ENCODE results near the gene ZCCHC3.
A peak's percentile ranks its signal among the peaks of the same experiment; 100 is the strongest.

ZCCHC3 gene

GRCh38 chr20:294602-295001 lies 2.8 kb upstream of the ZCCHC3 start:
- H3K27me3 ChIP-seq: no peaks in the 10 kb centered on the region
- H3K4me2 ChIP-seq: peak overlapping the region in 2 of 11 experiments; percentile 4 to 8; a peak in 1 of 22 replicates
- H3K9me3 ChIP-seq (replicated peaks in 1 of 11): peaks cover 0 to 4% (median 0%) of the 10 kb centered on the region in 11 experiments; a peak in 5 of 22 replicates
- TF ChIP-seq Cebpa-rat (IDR thresholded peaks at IDR 0.05): no peak
- peaks cover 0 to 6% (median 5%) of the 10 kb centered on the region in 11 experiments; a peak in 13 of 22 replicates for H3K36me3 ChIP-seq
- no peak overlapping the region for H3K27ac ChIP-seq
- H3K4me1 ChIP-seq: peaks cover 38 to 50% (median 46%) of the 10 kb centered on the region in 10 experiments
- peaks cover 6 to 16% (median 11%) of the 10 kb centered on the region in 11 experiments; a peak in 20 of 22 replicates for H4K20me1 ChIP-seq
- H3K9ac ChIP-seq: no peak overlapping the region
- no peak overlapping the region for H3K4me3 ChIP-seq

- H3K4me2 ChIP-seq: peak overlapping the region; percentile 81 to 99 (median 96)
- no peak for TF ChIP-seq Cebpa-rat (IDR thresholded peaks at IDR 0.05)
- peaks cover 18 to 28% (median 23%) of the 10 kb centered on the region in 11 experiments; a peak in 21 of 22 replicates for H4K20me1 ChIP-seq
- peak overlapping the region in 8 of 11 experiments; percentile 98 to 100 (median 100); a peak in 17 of 22 replicates for H3K27ac ChIP-seq
- H3K9me3 ChIP-seq (replicated peaks in 1 of 11): peaks cover 0 to 10% (median 0%) of the 10 kb centered on the region in 11 experiments; a peak in 5 of 22 replicates
- H3K27me3 ChIP-seq: no peaks in the 10 kb centered on the region
- peaks cover 0 to 18% (median 17%) of the 10 kb centered on the region in 11 experiments; a peak in 15 of 22 replicates for H3K36me3 ChIP-seq
- peaks cover 45 to 58% (median 54%) of the 10 kb centered on the region in 10 experiments for H3K4me1 ChIP-seq
- H3K9ac ChIP-seq: peak overlapping the region in 4 of 11 experiments; percentile 99 to 100 (median 100); a peak in 4 of 22 replicates
- no peak overlapping the region for H3K4me3 ChIP-seq
Measured at GRCh38 chr20:295804-296203, 1.6 kb upstream of the ZCCHC3 start.

GRCh38 chr20:297925-298775 lies 780 bp downstream of the ZCCHC3 start:
- Histone ChIP-seq H3K27ac (peak overlapping the region; percentile 98 to 100 (median 100)), H4K20me1 (peaks cover 28 to 52% (median 35%) of the 10 kb centered on the region in 11 experiments; a peak in 21 of 22 replicates), H3K4me1 (peaks cover 39 to 58% (median 53%) of the 10 kb centered on the region in 10 experiments), H3K27me3 (no peaks in the 10 kb centered on the region), H3K4me3 (peak overlapping the region; percentile 84 to 99 (median 95)), H3K9me3 (replicated peaks in 1 of 11) (peaks cover 0 to 10% (median 0%) of the 10 kb centered on the region in 11 experiments; a peak in 5 of 22 replicates), H3K4me2 (peak overlapping the region; percentile 81 to 99 (median 96)), H3K36me3 (peaks cover 6 to 36% (median 23%) of the 10 kb centered on the region in 11 experiments; a peak in 17 of 22 replicates), H3K9ac (peak overlapping the region; percentile 98 to 100 (median 100))
- TF ChIP-seq Cebpa-rat (IDR thresholded peaks at IDR 0.05): no peak

GRCh38 chr20:298776-299391 lies 1.5 kb downstream of the ZCCHC3 start:
- Histone ChIP-seq H3K9me3 (replicated peaks in 1 of 11) (peaks cover 0 to 10% (median 0%) of the 10 kb centered on the region in 11 experiments; a peak in 5 of 22 replicates), H3K9ac (peak overlapping the region; percentile 98 to 100 (median 100)), H3K4me2 (peak overlapping the region; percentile 81 to 99 (median 96)), H3K27me3 (no peaks in the 10 kb centered on the region), H3K4me3 (peak overlapping the region; percentile 84 to 99 (median 95)), H3K27ac (peak overlapping the region; percentile 98 to 100 (median 100)), H3K4me1 (peaks cover 39 to 58% (median 53%) of the 10 kb centered on the region in 10 experiments), H3K36me3 (peaks cover 6 to 36% (median 23%) of the 10 kb centered on the region in 11 experiments; a peak in 17 of 22 replicates), H4K20me1 (peaks cover 28 to 54% (median 35%) of the 10 kb centered on the region in 11 experiments; a peak in 21 of 22 replicates)
- TF ChIP-seq Cebpa-rat (IDR thresholded peaks at IDR 0.05): no peak

GRCh38 chr20:300345-300990 lies 3.1 kb downstream of the ZCCHC3 start:
- Histone ChIP-seq H3K9me3 (replicated peaks in 1 of 11) (peaks cover 0 to 10% (median 0%) of the 10 kb centered on the region in 11 experiments; a peak in 5 of 22 replicates), H3K9ac (peak overlapping the region in 4 of 11 experiments; percentile 36 to 100 (median 98); a peak in 3 of 22 replicates), H3K27me3 (no peaks in the 10 kb centered on the region), H3K27ac (0 out of 22 replicates have a peak overlapping the region, but pooled peaks of 1 of the 11 experiments have one; percentile 35), H3K4me1 (peaks cover 39 to 56% (median 51%) of the 10 kb centered on the region in 10 experiments), H3K4me3 (peak overlapping the region; percentile 84 to 99 (median 95); a peak in 16 of 20 replicates), H3K4me2 (peak overlapping the region; percentile 81 to 99 (median 96)), H4K20me1 (peaks cover 28 to 54% (median 35%) of the 10 kb centered on the region in 11 experiments; a peak in 21 of 22 replicates), H3K36me3 (peaks cover 6 to 36% (median 23%) of the 10 kb centered on the region in 11 experiments; a peak in 17 of 22 replicates)
- no peak for TF ChIP-seq Cebpa-rat (IDR thresholded peaks at IDR 0.05)

GRCh38 chr20:301886-302848 lies 4.8 kb downstream of the ZCCHC3 start:
- peaks cover 0 to 10% (median 0%) of the 10 kb centered on the region in 11 experiments; a peak in 5 of 22 replicates for H3K9me3 ChIP-seq (replicated peaks in 1 of 11)
- TF ChIP-seq Cebpa-rat (IDR thresholded peaks at IDR 0.05): no peak
- H3K9ac ChIP-seq: no peak overlapping the region

GRCh38 chr20:305745-306144 lies 8.4 kb downstream of the ZCCHC3 start:
- Histone ChIP-seq H3K27me3 (no peaks in the 10 kb centered on the region), H3K9ac (no peak overlapping the region), H3K9me3 (replicated peaks in 1 of 11) (peaks cover 0 to 5% (median 0%) of the 10 kb centered on the region in 11 experiments; a peak in 2 of 22 replicates), H3K36me3 (peaks cover 0 to 19% (median 12%) of the 10 kb centered on the region in 11 experiments; a peak in 13 of 22 replicates), H4K20me1 (peaks cover 6 to 27% (median 15%) of the 10 kb centered on the region in 11 experiments; a peak in 18 of 22 replicates), H3K27ac (no peak overlapping the region), H3K4me3 (no peak overlapping the region), H3K4me1 (peaks cover 23 to 39% (median 32%) of the 10 kb centered on the region in 10 experiments; a peak in 19 of 20 replicates), H3K4me2 (no peak overlapping the region)
- TF ChIP-seq Cebpa-rat (IDR thresholded peaks at IDR 0.05): no peak

More at GRCh38 chr20:301886-302848, 4.8 kb downstream of the ZCCHC3 start:
- peaks cover 29 to 44% (median 37%) of the 10 kb centered on the region in 10 experiments for H3K4me1 ChIP-seq
- H3K27ac ChIP-seq: no peak overlapping the region
- H4K20me1 ChIP-seq: peaks cover 28 to 54% (median 35%) of the 10 kb centered on the region in 11 experiments; a peak in 21 of 22 replicates
- no peaks in the 10 kb centered on the region for H3K27me3 ChIP-seq
- peaks cover 6 to 36% (median 23%) of the 10 kb centered on the region in 11 experiments; a peak in 17 of 22 replicates for H3K36me3 ChIP-seq
- H3K4me3 ChIP-seq: no peak overlapping the region
- peak overlapping the region in 8 of 11 experiments; percentile 3 to 99 (median 27); a peak in 10 of 22 replicates for H3K4me2 ChIP-seq

All from BLaER1 treated with 17β-estradiol and CSF1 and Interleukin-3, amounts not matched to agents 10 nM and 100 nM (cell line).